Psoas muscle (tissue), 8 donors: ENCODE measurements around the gene ALOXE3. TPM values are rescaled to one million over a fixed set of nuclear protein-coding genes. Genes with fewer than 3 reads are reported as not detected.

Experiments used
- ATAC-seq, 4 donors: fragments of 200-7000 bp; cut with Tn5 transposase; one replicate each; pipeline ENCODE4 v1.9.1; 2020; ENCODE audit warnings: moderate library complexity in 3 of 4, mild to moderate bottlenecking in 2 of 4
- DNase-seq, 2 donors: peaks; one replicate each; pipeline ENCODE4 v3.0.0-alpha.2; 2020
- H3K27ac ChIP-seq: fragments of 200-600 bp; one replicate; pipeline ENCODE4 v1.8.0; 2022
- H3K27me3 ChIP-seq, 3 donors: fragments of 200-600 bp in 1 of 3; one replicate each; pipeline versions ENCODE4 v1.6.1 to v1.8.0; 2013 to 2022; ENCODE audit warnings: low read length in 2 of 3, mild to moderate bottlenecking in 2 of 3, moderate library complexity in 1 of 3; ENCODE audit not compliant: insufficient read depth in 3 of 3
- H3K36me3 ChIP-seq, 2 donors: fragments of 200-600 bp in 1 of 2; one replicate each; pipeline versions ENCODE4 v1.6.1 to v1.8.0; 2013 to 2022; ENCODE audit warnings: low read depth in 1 of 2, mild to moderate bottlenecking in 1 of 2, moderate library complexity in 1 of 2; ENCODE audit not compliant: insufficient read depth in 1 of 2
- H3K4me1 ChIP-seq: fragments of 200-600 bp; one replicate; pipeline ENCODE4 v1.8.0; 2022
- H3K4me3 ChIP-seq: fragments of 200-600 bp; one replicate; pipeline ENCODE4 v1.8.0; 2022; ENCODE audit warnings: mild to moderate bottlenecking
- H3K9me3 ChIP-seq: fragments of 200-600 bp; one replicate; pipeline ENCODE4 v1.8.0; 2022
- CTCF ChIP-seq: fragments of 200-600 bp; IDR thresholded peaks from one replicate; pipeline ENCODE4 v1.8.0; 2022; ENCODE audit warnings: antibody characterized with exemption
- WGBS, 3 donors: extraction: QIAGEN DNeasy Blood & Tissue Kit; methylation state at CpG; one replicate each; pipeline versions ENCODE4 v1.1.6 to v1.1.7; 2013; 5-methylcytosine and 5-hydroxymethylcytosine counted together
- intact Hi-C, 2 donors: fragments of 100-400 bp; cut with DNase I; formaldehyde crosslinking; loops; one replicate each; pipeline versions ENCODE4 v1.11.0 to v1.14.2; 2022
- polyA plus RNA-seq, 3 donors: library from polyadenylated mRNA; stranded (reverse); fragments of 200-250 nt; gene quantifications; one replicate each; pipeline ENCODE4 v1.2.3, GENCODE V29; 2013
- total RNA-seq, 4 donors: library from RNA; stranded (reverse); fragmentation: NEBNext Ultra II Directional in 2 of 4; extraction: Animal tissue kit (Norgen Biotek cat#: 25700) in 2 of 4; gene quantifications; one replicate each; pipeline versions ENCODE4 v1.2.1 to v1.2.4, GENCODE V29; 2021 to 2023
- donor health status: healthy with polysubstance abuse.
- donor health status: DM: no; HTN: no; CAD: no; lungs with moderate emphysema.
- donor health status: Bipolar disorder and iron deficiency.
- donor health status: healthy.
- donor health status: DM: yes; HTN: yes; CAD: no.
- donor health status: DM: no; HTN: no; CAD: no.
- donor health status: DM: no; HTN: no; CAD: no.
- donor health status: DM: yes; HTN: yes; CAD: no.

The ALOXE3 gene
- total and polyA plus RNA-seq, 7 donors: 0.42 TPM; not detected in 6

- H3K9me3 ChIP-seq: no peaks in the 10 kb centered on the region
- no peak for TF ChIP-seq CTCF
- H3K4me3 ChIP-seq: peak overlapping the region; percentile 17
- no peaks in the 10 kb centered on the region for H3K27me3 ChIP-seq
- peaks cover 26% of the 10 kb centered on the region for H3K4me1 ChIP-seq
- peaks cover 0 to 26% of the 10 kb centered on the region in 2 donors for H3K36me3 ChIP-seq
- DNase-seq (no peak), ATAC-seq (no peak)
- peak overlapping the region; percentile 100 for H3K27ac ChIP-seq
- 58 to 63% (median 60%) methylated on average over 3 of the region's 3 CpGs for WGBS, 3 donors
- intact Hi-C loops: loop anchor here in 1 of 2 donors (2.0 kb wide), 2 partner anchors 20 to 64 kb away; no protein-coding TSS in a partner anchor
Observed at GRCh38 chr17:8159032-8159400, 40.7 kb upstream of the ALOXE3 start.

- peak overlapping the region; percentile 17 for H3K4me3 ChIP-seq
- 22 to 37% (median 25%) methylated on average over 20 of the region's 20 CpGs for WGBS, 3 donors
Observed at GRCh38 chr17:8158267-8159031, 40.1 kb upstream of the ALOXE3 start.

GRCh38 chr17:8156246-8156992 lies 38.1 kb upstream of the ALOXE3 start:
- H3K4me1 ChIP-seq: peaks cover 31% of the 10 kb centered on the region
- ATAC-seq (peak; percentile 59 to 68 (median 64)), DNase-seq (peak; percentile 100)
- H3K9me3 ChIP-seq: no peaks in the 10 kb centered on the region
- H3K4me3 ChIP-seq: peak overlapping the region; percentile 97
- no peak for TF ChIP-seq CTCF
- WGBS, 3 donors: 0 to 1% (median 1%) methylated on average over 59 of the region's 59 CpGs
- intact Hi-C loops: loop anchor here in 1 of 2 donors (2.0 kb wide), 1 partner anchor 36 kb away; no protein-coding TSS in a partner anchor
- H3K36me3 ChIP-seq: peaks cover 0 to 30% of the 10 kb centered on the region in 2 donors
- H3K27ac ChIP-seq: peak overlapping the region; percentile 100
- no peaks in the 10 kb centered on the region for H3K27me3 ChIP-seq

More at GRCh38 chr17:8158267-8159031, 40.1 kb upstream of the ALOXE3 start:
- Histone ChIP-seq H3K27me3 (no peaks in the 10 kb centered on the region), H3K4me1 (peaks cover 25% of the 10 kb centered on the region), H3K9me3 (no peaks in the 10 kb centered on the region), H3K27ac (peak overlapping the region; percentile 100), H3K36me3 (peaks cover 0 to 27% of the 10 kb centered on the region in 2 donors)
- ATAC-seq (peak; percentile 16 to 23 (median 21)), DNase-seq (peak; percentile 92 to 96)
- intact Hi-C loops: loop anchor here in 1 of 2 donors (2.0 kb wide), 2 partner anchors 20 to 64 kb away; no protein-coding TSS in a partner anchor
- TF ChIP-seq CTCF: peak; percentile 96

GRCh38 chr17:8155996-8156245 lies 37.6 kb upstream of the ALOXE3 start:
- 0 to 1% (median 0%) methylated on average over 11 of the region's 11 CpGs for WGBS, 3 donors
- peak in 1 of 2 donors; percentile 60 for DNase-seq
- Histone ChIP-seq H3K4me3 (peak overlapping the region; percentile 97), H3K4me1 (peaks cover 27% of the 10 kb centered on the region), H3K36me3 (peaks cover 0 to 25% of the 10 kb centered on the region in 2 donors), H3K27me3 (no peaks in the 10 kb centered on the region), H3K9me3 (no peaks in the 10 kb centered on the region), H3K27ac (peak overlapping the region; percentile 100)
- intact Hi-C loops: loop anchor here in 1 of 2 donors (2.0 kb wide), 1 partner anchor 35 kb away; no protein-coding TSS in a partner anchor
- no peak for ATAC-seq
- no peak for TF ChIP-seq CTCF
